VCaP (cell line): Measurements from ENCODE around the gene FBXW11.

Source experiments
- H3K27ac ChIP-seq: fragments of 450-650 bp; 2 replicates; pipeline ENCODE4 v1.5.1; 2017
- CTCF ChIP-seq: fragments of 450-650 bp; conservative IDR thresholded peaks from 2 replicates; pipeline ENCODE4 v1.5.1; 2017; ENCODE audit warnings: mild to moderate bottlenecking, moderate library complexity

The FBXW11 gene

GRCh38 chr5:171840711-171841522 is 165.5 kb downstream of the FBXW11 start:
- no peak overlapping the region for H3K27ac ChIP-seq
- no peak for TF ChIP-seq CTCF

GRCh38 chr5:171840066-171840465 is 166.4 kb downstream of the FBXW11 start:
- no peak for TF ChIP-seq CTCF
- no peak overlapping the region for H3K27ac ChIP-seq

GRCh38 chr5:171839112-171839511 is 167.3 kb downstream of the FBXW11 start:
- H3K27ac ChIP-seq = no peak overlapping the region
- no peak for TF ChIP-seq CTCF

- no peak for TF ChIP-seq CTCF
- no peak overlapping the region for H3K27ac ChIP-seq
These were observed 168.4 kb downstream of the FBXW11 start for GRCh38 chr5:171838066-171838465.

- no peak for TF ChIP-seq CTCF
- H3K27ac ChIP-seq = no peak overlapping the region
These were observed 168.9 kb downstream of the FBXW11 start for GRCh38 chr5:171837522-171837921.

GRCh38 chr5:171835066-171835465 is 171.4 kb downstream of the FBXW11 start:
- no peak for TF ChIP-seq CTCF
- H3K27ac ChIP-seq = no peak overlapping the region

GRCh38 chr5:171834461-171834860 is 172.0 kb downstream of the FBXW11 start:
- no peak overlapping the region for H3K27ac ChIP-seq
- no peak for TF ChIP-seq CTCF
